ENCODE data around the gene CENATAC.
"Not testable (repeated sequence)": the region's sequence is repeated elsewhere in the genome, so short reads cannot be mapped to it uniquely, and the experiment has no call there.

Gene CENATAC

GRCh38 chr11:118997627-118998387 lies at the start of gene CENATAC:
Gene CENATAC, plus strand, starts transcription at chr11:118998138. Its CDS starts 60 bp downstream, at chr11:118998198.
- peak; percentile 90 for TF ChIP-seq POLR2A (IDR thresholded peaks at IDR 0.05; ENCODE audit: low read depth, low read length)
- FAIRE-seq: no peak
- peak; percentile 89 for DNase-seq (ENCODE audit: insufficient read length, low spot score)

- no peak for TF ChIP-seq POLR2A (IDR thresholded peaks at IDR 0.05; ENCODE audit: low read depth, low read length)
- no peak for DNase-seq (ENCODE audit: insufficient read length, low spot score)
- FAIRE-seq: no peak
Observed at GRCh38 chr11:118953265-118953664, 44.7 kb upstream of the CENATAC start.

- not testable (repeated sequence) for DNase-seq (ENCODE audit: insufficient read length, low spot score); FAIRE-seq
Observed at GRCh38 chr11:118953976-118954375, 44.0 kb upstream of the CENATAC start.

- peak; percentile 79 for DNase-seq (ENCODE audit: insufficient read length, low spot score)
- no peak for TF ChIP-seq POLR2A (IDR thresholded peaks at IDR 0.05; ENCODE audit: low read depth, low read length)
- FAIRE-seq: peak; percentile 71
Observed at GRCh38 chr11:118956094-118956846, 41.7 kb upstream of the CENATAC start, which contains the start of gene UPK2. Gene UPK2, plus strand, starts transcription at chr11:118956298. Its CDS starts 53 bp downstream, at chr11:118956351.

GRCh38 chr11:118956847-118957469 lies 41.0 kb upstream of the CENATAC start:
- no peak for DNase-seq (ENCODE audit: insufficient read length, low spot score)
- no peak for FAIRE-seq
- TF ChIP-seq POLR2A (IDR thresholded peaks at IDR 0.05; ENCODE audit: low read depth, low read length): no peak

- no peak for TF ChIP-seq POLR2A (IDR thresholded peaks at IDR 0.05; ENCODE audit: low read depth, low read length)
- FAIRE-seq (no peak), DNase-seq (ENCODE audit: insufficient read length, low spot score) (no peak)
Observed at GRCh38 chr11:118957549-118957948, 40.4 kb upstream of the CENATAC start.

- DNase-seq (ENCODE audit: insufficient read length, low spot score) (no peak), FAIRE-seq (no peak)
- no peak for TF ChIP-seq POLR2A (IDR thresholded peaks at IDR 0.05; ENCODE audit: low read depth, low read length)
Observed at GRCh38 chr11:118957968-118958367, 40.0 kb upstream of the CENATAC start.

- TF ChIP-seq POLR2A (IDR thresholded peaks at IDR 0.05; ENCODE audit: low read depth, low read length): no peak
- DNase-seq (ENCODE audit: insufficient read length, low spot score): no peak
- FAIRE-seq: no peak
Observed at GRCh38 chr11:118958577-118958976, 39.4 kb upstream of the CENATAC start.

GRCh38 chr11:118961189-118961588 lies 36.7 kb upstream of the CENATAC start:
- no peak for TF ChIP-seq POLR2A (IDR thresholded peaks at IDR 0.05; ENCODE audit: low read depth, low read length)
- FAIRE-seq: no peak
- no peak for DNase-seq (ENCODE audit: insufficient read length, low spot score)

- FAIRE-seq (no peak), DNase-seq (ENCODE audit: insufficient read length, low spot score) (no peak)
- no peak for TF ChIP-seq POLR2A (IDR thresholded peaks at IDR 0.05; ENCODE audit: low read depth, low read length)
Observed at GRCh38 chr11:118961591-118961990, 36.3 kb upstream of the CENATAC start.

- FAIRE-seq; DNase-seq (ENCODE audit: insufficient read length, low spot score): not testable (repeated sequence)
Observed at GRCh38 chr11:118969508-118969907, 28.4 kb upstream of the CENATAC start.

GRCh38 chr11:118971646-118972045 lies 26.3 kb upstream of the CENATAC start, which contains the start of gene FOXR1:
Gene FOXR1, plus strand, starts transcription at chr11:118971761. Its CDS starts 171 bp downstream, at chr11:118971932.
- TF ChIP-seq POLR2A (IDR thresholded peaks at IDR 0.05; ENCODE audit: low read depth, low read length): no peak
- no peak for FAIRE-seq
- no peak for DNase-seq (ENCODE audit: insufficient read length, low spot score)

- FAIRE-seq: no peak
- no peak for TF ChIP-seq POLR2A (IDR thresholded peaks at IDR 0.05; ENCODE audit: low read depth, low read length)
- DNase-seq (ENCODE audit: insufficient read length, low spot score): no peak
Observed at GRCh38 chr11:118973985-118974384, 24.0 kb upstream of the CENATAC start.
